H9 (cell line): ENCODE results near the gene PDLIM3. TPM values are rescaled to one million over a fixed set of nuclear protein-coding genes. Genes with fewer than 3 reads are reported as not detected.

Experiments used
- DNase-seq: peaks from one replicate; pipeline ENCODE4 v3.0.0-alpha.2; 2017
- H2AFZ ChIP-seq: one replicate; pipeline ENCODE4 v1.6.1; 2013; ENCODE audit warnings: mild to moderate bottlenecking, low read length, control low read depth, moderate library complexity
- H2AK5ac ChIP-seq: 2 replicates; pipeline ENCODE4 v1.6.1; 2013; ENCODE audit warnings: low read length, control low read depth, mixed read lengths; ENCODE audit not compliant: insufficient read length
- H2BK120ac ChIP-seq: one replicate; pipeline ENCODE4 v1.6.1; 2013; ENCODE audit warnings: low read depth, mild to moderate bottlenecking, low read length, control low read depth, inconsistent platforms; ENCODE audit not compliant: poor library complexity, severe bottlenecking
- H2BK12ac ChIP-seq: 2 replicates; pipeline ENCODE4 v1.6.1; 2013; ENCODE audit warnings: low read length, control low read depth, mixed read lengths, low read depth; ENCODE audit not compliant: insufficient read length
- H2BK15ac ChIP-seq: 2 replicates; pipeline ENCODE4 v1.6.1; 2013; ENCODE audit warnings: low read depth, low read length, control low read depth
- H2BK20ac ChIP-seq: one replicate; pipeline ENCODE4 v1.6.1; 2013; ENCODE audit warnings: low read depth, mild to moderate bottlenecking, low read length, control low read depth, inconsistent platforms; ENCODE audit not compliant: poor library complexity, severe bottlenecking
- H2BK5ac ChIP-seq: 2 replicates; pipeline ENCODE4 v1.6.1; 2013; ENCODE audit warnings: low read length, control low read depth, mixed read lengths; ENCODE audit not compliant: insufficient read length
- H3K14ac ChIP-seq: 2 replicates; pipeline ENCODE4 v1.6.1; 2013; ENCODE audit warnings: low read length, control low read depth; ENCODE audit not compliant: insufficient read depth
- H3K18ac ChIP-seq: 2 replicates; pipeline ENCODE4 v1.6.1; 2013; ENCODE audit warnings: low read depth, mild to moderate bottlenecking, mixed read lengths, low read length, control low read depth; ENCODE audit not compliant: insufficient read length
- H3K23ac ChIP-seq: 2 replicates; pipeline ENCODE4 v1.6.1; 2013; ENCODE audit warnings: low read length, control low read depth, mixed read lengths, low read depth; ENCODE audit not compliant: insufficient read length
- H3K23me2 ChIP-seq: 2 replicates; pipeline ENCODE4 v1.6.1; 2013; ENCODE audit warnings: low read depth, mild to moderate bottlenecking, mixed read lengths, low read length, control low read depth; ENCODE audit not compliant: insufficient read length, poor library complexity, severe bottlenecking
- H3K27ac ChIP-seq: 2 replicates; pipeline ENCODE4 v1.5.1; 2013; ENCODE audit warnings: low read length, control low read depth, mixed read lengths, low read depth; ENCODE audit not compliant: insufficient read length
- H3K27me3 ChIP-seq: 2 replicates; pipeline ENCODE4 v1.6.1; 2013; ENCODE audit warnings: low read length, control low read depth, inconsistent platforms; ENCODE audit not compliant: insufficient read depth
- H3K4ac ChIP-seq: 2 replicates; pipeline ENCODE4 v1.6.1; 2013; ENCODE audit warnings: low read depth, mild to moderate bottlenecking, control low read depth, inconsistent platforms, low read length, moderate library complexity
- H3K4me1 ChIP-seq: 2 replicates; pipeline ENCODE4 v1.6.1; 2013; ENCODE audit warnings: low read length, control low read depth, inconsistent platforms; ENCODE audit not compliant: insufficient read depth
- H3K4me2 ChIP-seq: 2 replicates; pipeline ENCODE4 v1.6.1; 2013; ENCODE audit warnings: low read length, control low read depth, mixed read lengths; ENCODE audit not compliant: insufficient read length, insufficient read depth
- H3K56ac ChIP-seq: 2 replicates; pipeline ENCODE4 v1.6.1; 2013; ENCODE audit warnings: low read depth, mild to moderate bottlenecking, mixed read lengths, low read length, control low read depth; ENCODE audit not compliant: insufficient read length
- H3K79me1 ChIP-seq: 2 replicates; pipeline ENCODE4 v1.6.1; 2013; ENCODE audit warnings: low read depth, mild to moderate bottlenecking, moderate library complexity, low read length, control low read depth, inconsistent platforms; ENCODE audit not compliant: insufficient read depth, poor library complexity, severe bottlenecking
- H3K79me2 ChIP-seq: 2 replicates; pipeline ENCODE4 v1.6.1; 2013; ENCODE audit warnings: low read length, control low read depth, inconsistent platforms; ENCODE audit not compliant: insufficient read depth
- H3K9ac ChIP-seq: 2 replicates; pipeline ENCODE4 v1.6.1; 2013; ENCODE audit warnings: low read length, control low read depth, mixed read lengths; ENCODE audit not compliant: insufficient read length; ENCODE audit errors: extremely low read depth
- H3K9me3 ChIP-seq: one replicate; pipeline ENCODE4 v1.6.1; 2013; ENCODE audit warnings: low read depth, low read length, inconsistent platforms; ENCODE audit not compliant: control insufficient read depth
- H3T11ph ChIP-seq: one replicate; pipeline ENCODE4 v1.6.1; 2013; ENCODE audit warnings: mild to moderate bottlenecking, low read length, control low read depth, inconsistent platforms
- H4K20me1 ChIP-seq: one replicate; pipeline ENCODE4 v1.6.1; 2013; ENCODE audit not compliant: control insufficient read depth, insufficient read length, insufficient read depth
- H4K5ac ChIP-seq: 2 replicates; pipeline ENCODE4 v1.6.1; 2013; ENCODE audit warnings: low read depth, mild to moderate bottlenecking, mixed read lengths, low read length, control low read depth; ENCODE audit not compliant: insufficient read length
- H4K8ac ChIP-seq: replicated peaks from 2 replicates; pipeline ENCODE4 v1.6.1; 2013; ENCODE audit warnings: low read length, control low read depth, mixed read lengths, low read depth; ENCODE audit not compliant: insufficient read length
- H4K91ac ChIP-seq: 2 replicates; pipeline ENCODE4 v1.6.1; 2013; ENCODE audit warnings: low read depth, mild to moderate bottlenecking, moderate library complexity, mixed read lengths, low read length, control low read depth; ENCODE audit not compliant: insufficient read length
- H3K27ac Mint-ChIP-seq, 3 experiments: 2 replicates in 2 of 3; 3 replicates in 1 of 3; pipeline ENCODE4 v1.8.0; 2020 to 2021; ENCODE audit warnings: mixed read lengths in 3 of 3, mild to moderate bottlenecking in 1 of 3, moderate library complexity in 1 of 3
- H3K27me3 Mint-ChIP-seq: 2 replicates; pipeline ENCODE4 v1.8.0; 2021; ENCODE audit warnings: low read depth, mild to moderate bottlenecking, moderate library complexity, mixed read lengths
- H3K36me3 Mint-ChIP-seq, 3 experiments: 2 replicates in 2 of 3; 3 replicates in 1 of 3; pipeline ENCODE4 v1.8.0; 2020 to 2021; ENCODE audit warnings: low read depth in 3 of 3, mixed read lengths in 3 of 3; ENCODE audit not compliant: insufficient read depth in 1 of 3
- H3K4me1 Mint-ChIP-seq, 2 experiments: 2 replicates each; pipeline ENCODE4 v1.8.0; 2020; ENCODE audit warnings: mixed read lengths in 2 of 2
- H3K4me3 Mint-ChIP-seq, 2 experiments: 2 replicates in 1 of 2; 3 replicates in 1 of 2; pipeline ENCODE4 v1.8.0; 2020 to 2021; ENCODE audit warnings: mild to moderate bottlenecking in 2 of 2, mixed read lengths in 2 of 2, moderate library complexity in 1 of 2
- H3K9me3 Mint-ChIP-seq, 2 experiments: 2 replicates in 1 of 2; 3 replicates in 1 of 2; pipeline ENCODE4 v1.8.0; 2020; ENCODE audit warnings: mild to moderate bottlenecking in 2 of 2, mixed read lengths in 2 of 2, moderate library complexity in 1 of 2
- CTCF ChIP-seq: fragments of 200-600 bp; sonication (generic); conservative IDR thresholded peaks from 3 replicates; pipeline ENCODE4 v1.8.0; 2021; ENCODE audit warnings: antibody characterized with exemption, mild to moderate bottlenecking
- WGBS: extraction: QIAGEN DNeasy Blood & Tissue Kit; methylation state at CpG from one replicate; pipeline ENCODE4 v1.1.7; 2013; ENCODE audit warnings: missing lambda C conversion rate, low lambda C conversion rate, mixed read lengths; ENCODE audit not compliant: insufficient read length; ENCODE audit errors: extremely low coverage; 5-methylcytosine and 5-hydroxymethylcytosine counted together
- total RNA-seq: library from RNA; stranded (reverse); gene quantifications from 2 replicates; pipeline ENCODE4 v1.2.1, GENCODE V29; 2021

The PDLIM3 gene
- total RNA-seq, 1 experiment from 2014 or later: 12.0 TPM

DNA sequence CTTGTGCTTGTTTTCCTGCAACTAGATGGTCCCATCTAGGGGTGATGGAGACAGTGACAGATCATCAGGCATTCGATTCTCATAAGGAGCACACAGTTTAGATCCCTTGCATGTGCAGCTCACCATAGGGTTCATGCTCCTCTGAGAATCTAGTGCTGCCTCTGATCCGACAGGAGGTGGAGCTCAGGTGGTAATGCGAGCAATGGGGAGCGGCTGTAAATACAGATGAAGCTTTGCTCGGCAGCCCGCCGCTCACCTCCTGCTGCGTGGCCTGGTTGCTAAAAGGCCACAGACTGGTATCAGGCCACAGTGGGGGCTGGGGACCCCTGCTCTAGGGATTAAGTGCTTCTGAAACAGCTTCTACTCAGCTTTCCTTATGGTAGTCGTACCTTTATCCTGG, 35.3 kb downstream of the PDLIM3 start:
- H2BK20ac ChIP-seq: no peak overlapping the region
- H2BK120ac ChIP-seq: no peak overlapping the region
- H3K4me1 Mint-ChIP-seq: peaks cover 3 to 7% of the 10 kb centered on the region in 2 experiments; a peak in 3 of 4 replicates
- H3K4ac ChIP-seq: no peak overlapping the region
- H3K4me3 Mint-ChIP-seq: no peak overlapping the region
- no peak overlapping the region for H3K18ac ChIP-seq
- H3K23me2 ChIP-seq: no peaks in the 10 kb centered on the region
- H3K9ac ChIP-seq: no peak overlapping the region
- no peaks in the 10 kb centered on the region for H3K79me2 ChIP-seq
- H3K14ac ChIP-seq: no peak overlapping the region
- no peak overlapping the region for H4K91ac ChIP-seq
- H2BK5ac ChIP-seq: no peak overlapping the region
- H4K8ac ChIP-seq: no peak overlapping the region
- H3K27me3 Mint-ChIP-seq: peaks cover 3% of the 10 kb centered on the region; the same call in 1 of the 2 replicates
- no peak overlapping the region for H2BK12ac ChIP-seq
- no peak overlapping the region for H2AK5ac ChIP-seq
- no peaks in the 10 kb centered on the region for H3K27me3 ChIP-seq
- peaks cover 12 to 15% of the 10 kb centered on the region in 2 experiments for H3K9me3 Mint-ChIP-seq
- no peak overlapping the region for H3K23ac ChIP-seq
- no peak overlapping the region for H3K4me2 ChIP-seq
- peaks cover 7% of the 10 kb centered on the region for H3K9me3 ChIP-seq
- no peak overlapping the region for H3K56ac ChIP-seq
- H3K79me1 ChIP-seq: no peaks in the 10 kb centered on the region
- H4K20me1 ChIP-seq: no peaks in the 10 kb centered on the region
- no peak overlapping the region for H3T11ph ChIP-seq
- H3K36me3 Mint-ChIP-seq: peaks cover 12 to 38% (median 17%) of the 10 kb centered on the region in 3 experiments
- H2BK15ac ChIP-seq: no peak overlapping the region
- no CpG with 5 or more reads among the region's 9 CpGs for WGBS
- no peak overlapping the region for H3K27ac Mint-ChIP-seq
- no peaks in the 10 kb centered on the region for H3K4me1 ChIP-seq
- no peak overlapping the region for H2AFZ ChIP-seq
- no peak overlapping the region for H3K27ac ChIP-seq
- no peak for DNase-seq
- TF ChIP-seq CTCF: no peak
- no peak overlapping the region for H4K5ac ChIP-seq
